WTC11 (cell line): ENCODE results near the gene REEP2. TPM values are rescaled to one million over a fixed set of nuclear protein-coding genes. Genes with fewer than 3 reads are reported as not detected.

Experiments used
- ATAC-seq: fragments of 200-7000 bp; cut with Tn5 transposase; 2 replicates; pipeline ENCODE4 v1.10.0; 2021; ENCODE audit warnings: mild to moderate bottlenecking, moderate library complexity
- CTCF ChIA-PET: fragments of 300-600 bp; sonication (Branson Sonifier 250); formaldehyde crosslinking; loops from one replicate; lab custom pipeline; 2021; ENCODE audit warnings: antibody characterized with exemption; lab: Charles Lee
- POLR2A ChIA-PET: fragments of 350-600 bp; sonication (Branson Sonifier 250); formaldehyde crosslinking; loops from one replicate; lab custom pipeline; 2021; ENCODE audit warnings: antibody characterized with exemption; lab: Charles Lee
- DNase-seq: peaks from one replicate; pipeline ENCODE4 v3.0.0; 2021; ENCODE audit warnings: low spot score
- H3K27ac Mint-ChIP-seq: 2 replicates; pipeline ENCODE4 v1.8.0; 2021; ENCODE audit warnings: mixed read lengths
- H3K27me3 Mint-ChIP-seq: 2 replicates; pipeline ENCODE4 v1.8.0; 2021; ENCODE audit warnings: low read depth, mild to moderate bottlenecking, moderate library complexity, mixed read lengths
- H3K36me3 Mint-ChIP-seq: 2 replicates; pipeline ENCODE4 v1.8.0; 2021; ENCODE audit warnings: mixed read lengths
- H3K4me1 Mint-ChIP-seq: 2 replicates; pipeline ENCODE4 v1.8.0; 2022; ENCODE audit warnings: mixed read lengths
- H3K4me3 Mint-ChIP-seq: 2 replicates; pipeline ENCODE4 v1.8.0; 2021; ENCODE audit warnings: mild to moderate bottlenecking, moderate library complexity, mixed read lengths
- H3K9me3 Mint-ChIP-seq: 2 replicates; pipeline ENCODE4 v1.8.0; 2021; ENCODE audit warnings: mixed read lengths
- CREM ChIP-seq: sonication (generic); formaldehyde crosslinking; IDR thresholded peaks from 2 replicates; pipeline ENCODE4 v1.8.1; 2022; ENCODE audit warnings: mild to moderate bottlenecking, missing genetic modification reagents, moderate library complexity
- GTF2I ChIP-seq: fragments of 250-450 bp; sonication (Bioruptor Pico); conservative IDR thresholded peaks from 2 replicates; pipeline ENCODE4 v1.4.0; 2021; ENCODE audit warnings: mild to moderate bottlenecking
- PRDM15 ChIP-seq: sonication (generic); formaldehyde crosslinking; IDR thresholded peaks from 2 replicates; pipeline ENCODE4 v1.8.0; 2022; ENCODE audit warnings: missing genetic modification reagents
- USF1 ChIP-seq: sonication (generic); formaldehyde crosslinking; IDR thresholded peaks from 2 replicates; pipeline ENCODE4 v1.8.0; 2022; ENCODE audit warnings: mild to moderate bottlenecking, missing genetic modification reagents
- ZNF423 ChIP-seq: fragments of 250-450 bp; sonication (Bioruptor Pico); IDR thresholded peaks from 2 replicates; pipeline ENCODE4 v2.1.2; 2022; ENCODE audit warnings: mild to moderate bottlenecking, moderate library complexity
- ZNF425 ChIP-seq: fragments of 250-450 bp; sonication (Bioruptor Pico); conservative IDR thresholded peaks from 2 replicates; pipeline ENCODE4 v1.9.0; 2021; ENCODE audit warnings: mild to moderate bottlenecking
- total RNA-seq: library from RNA; stranded (reverse); gene quantifications from 3 replicates; pipeline ENCODE4 v1.2.3, GENCODE V29; 2021
- TF ChIP-seq, protein P1 (sequence below): sonication (generic); formaldehyde crosslinking; IDR thresholded peaks from 2 replicates; pipeline ENCODE4 v1.8.1; 2023; ENCODE audit warnings: mild to moderate bottlenecking, missing genetic modification reagents
- TF ChIP-seq, protein P2 (sequence below): sonication (generic); formaldehyde crosslinking; conservative IDR thresholded peaks from 2 replicates; pipeline ENCODE4 v1.8.1; 2023; ENCODE audit warnings: mild to moderate bottlenecking, low read depth, missing genetic modification reagents, moderate library complexity
- TF ChIP-seq, protein P3 (sequence below): sonication (generic); formaldehyde crosslinking; IDR thresholded peaks from 2 replicates; pipeline ENCODE4 v1.8.1; 2023; ENCODE audit warnings: mild to moderate bottlenecking, moderate library complexity, missing genetic modification reagents
- TF ChIP-seq, protein P4 (sequence below): sonication (generic); formaldehyde crosslinking; IDR thresholded peaks from 2 replicates; pipeline ENCODE4 v1.8.1; 2022; ENCODE audit warnings: mild to moderate bottlenecking, missing genetic modification reagents, moderate library complexity, borderline replicate concordance
- TF ChIP-seq, protein P5 (sequence below): sonication (generic); formaldehyde crosslinking; IDR thresholded peaks from 2 replicates; pipeline ENCODE4 v1.8.1; 2022; ENCODE audit warnings: low read depth, missing genetic modification reagents, borderline replicate concordance

REEP2 gene
- total RNA-seq, 1 experiment from 2014 or later, result 51.1 TPM

DNA sequence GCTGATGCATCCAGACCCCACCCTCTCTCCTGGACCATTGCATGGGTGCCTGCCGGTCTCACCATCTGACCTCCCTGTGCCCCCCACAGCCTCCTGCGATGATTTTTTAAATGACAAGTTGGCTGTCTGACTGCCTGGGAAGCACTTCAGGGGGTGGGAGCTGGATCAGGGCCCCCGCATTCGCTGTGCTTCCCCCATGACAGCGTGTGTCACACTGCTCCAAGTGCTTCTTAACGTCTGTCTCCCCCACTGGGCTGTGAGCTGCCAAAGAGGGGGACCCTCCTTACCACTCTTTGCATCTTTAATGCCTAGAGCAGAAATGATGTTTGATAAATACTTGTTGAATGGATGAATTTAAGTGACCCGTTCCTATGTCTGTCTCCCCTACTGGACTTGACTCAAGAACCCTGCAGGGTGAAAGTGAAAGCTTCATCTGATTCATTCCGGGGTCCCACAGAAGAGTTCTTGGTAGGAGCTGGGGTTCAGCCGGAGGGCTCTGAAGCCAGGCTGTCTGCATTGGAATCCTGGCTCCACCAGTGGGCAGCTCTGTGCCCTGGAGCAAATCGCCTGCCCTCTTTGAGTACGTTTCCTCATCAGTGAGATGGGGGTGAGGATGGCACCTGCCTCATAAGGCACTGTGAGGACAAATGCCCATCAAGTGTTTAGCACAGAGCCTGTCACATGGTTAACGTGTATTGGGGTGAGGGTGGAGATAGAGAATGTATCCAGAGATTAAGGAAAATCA, 18.8 kb downstream of the REEP2 start:
- TF ChIP-seq PRDM15 (CRISPR knock-in tag), result no peak
- no peak for TF ChIP-seq ZNF423
- TF ChIP-seq, protein P1, sequence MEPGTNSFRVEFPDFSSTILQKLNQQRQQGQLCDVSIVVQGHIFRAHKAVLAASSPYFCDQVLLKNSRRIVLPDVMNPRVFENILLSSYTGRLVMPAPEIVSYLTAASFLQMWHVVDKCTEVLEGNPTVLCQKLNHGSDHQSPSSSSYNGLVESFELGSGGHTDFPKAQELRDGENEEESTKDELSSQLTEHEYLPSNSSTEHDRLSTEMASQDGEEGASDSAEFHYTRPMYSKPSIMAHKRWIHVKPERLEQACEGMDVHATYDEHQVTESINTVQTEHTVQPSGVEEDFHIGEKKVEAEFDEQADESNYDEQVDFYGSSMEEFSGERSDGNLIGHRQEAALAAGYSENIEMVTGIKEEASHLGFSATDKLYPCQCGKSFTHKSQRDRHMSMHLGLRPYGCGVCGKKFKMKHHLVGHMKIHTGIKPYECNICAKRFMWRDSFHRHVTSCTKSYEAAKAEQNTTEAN (CRISPR knock-in tag), result no peak
- TF ChIP-seq, protein P2, sequence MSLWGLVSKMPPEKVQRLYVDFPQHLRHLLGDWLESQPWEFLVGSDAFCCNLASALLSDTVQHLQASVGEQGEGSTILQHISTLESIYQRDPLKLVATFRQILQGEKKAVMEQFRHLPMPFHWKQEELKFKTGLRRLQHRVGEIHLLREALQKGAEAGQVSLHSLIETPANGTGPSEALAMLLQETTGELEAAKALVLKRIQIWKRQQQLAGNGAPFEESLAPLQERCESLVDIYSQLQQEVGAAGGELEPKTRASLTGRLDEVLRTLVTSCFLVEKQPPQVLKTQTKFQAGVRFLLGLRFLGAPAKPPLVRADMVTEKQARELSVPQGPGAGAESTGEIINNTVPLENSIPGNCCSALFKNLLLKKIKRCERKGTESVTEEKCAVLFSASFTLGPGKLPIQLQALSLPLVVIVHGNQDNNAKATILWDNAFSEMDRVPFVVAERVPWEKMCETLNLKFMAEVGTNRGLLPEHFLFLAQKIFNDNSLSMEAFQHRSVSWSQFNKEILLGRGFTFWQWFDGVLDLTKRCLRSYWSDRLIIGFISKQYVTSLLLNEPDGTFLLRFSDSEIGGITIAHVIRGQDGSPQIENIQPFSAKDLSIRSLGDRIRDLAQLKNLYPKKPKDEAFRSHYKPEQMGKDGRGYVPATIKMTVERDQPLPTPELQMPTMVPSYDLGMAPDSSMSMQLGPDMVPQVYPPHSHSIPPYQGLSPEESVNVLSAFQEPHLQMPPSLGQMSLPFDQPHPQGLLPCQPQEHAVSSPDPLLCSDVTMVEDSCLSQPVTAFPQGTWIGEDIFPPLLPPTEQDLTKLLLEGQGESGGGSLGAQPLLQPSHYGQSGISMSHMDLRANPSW (CRISPR knock-in tag), result no peak
- TF ChIP-seq USF1, result no peak
- no peak for TF ChIP-seq ZNF425
- ATAC-seq (no peak), DNase-seq (no peak)
- Mint-ChIP-seq H3K27me3 (no peaks in the 10 kb centered on the region; the same call in 1 of the 2 replicates), H3K27ac (no peak overlapping the region), H3K36me3 (no peaks in the 10 kb centered on the region), H3K4me3 (no peak overlapping the region), H3K4me1 (peaks cover 27% of the 10 kb centered on the region), H3K9me3 (no peaks in the 10 kb centered on the region)
- ChIA-PET CTCF (interaction anchor here (0.9 to 13.9 kb wide), 3 partner anchors 8 to 105 kb away, joined by 3 to 254 read pairs (median 106); partner anchors contain the start of gene KDM3B), POLR2A (no interaction called here)

DNA sequence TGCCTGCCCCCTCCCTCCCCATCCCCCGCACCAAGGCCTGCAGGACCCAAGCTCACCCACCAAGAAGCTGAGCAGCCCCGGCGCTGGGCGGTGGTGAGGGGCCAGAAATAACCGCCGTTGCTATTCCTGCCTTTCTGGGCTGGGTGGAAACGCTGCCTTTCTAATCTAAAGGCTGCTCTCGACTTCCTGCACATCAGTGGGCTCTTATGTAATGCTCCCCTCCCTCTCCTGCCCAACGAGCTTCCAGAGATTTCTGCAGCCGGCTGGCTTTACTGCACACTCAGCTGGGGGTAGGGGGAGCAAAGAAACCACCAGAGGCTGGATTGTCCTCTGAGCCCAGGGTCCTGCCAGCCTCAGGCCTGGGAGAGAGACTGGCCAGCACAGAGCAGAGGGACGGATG, 19.5 kb downstream of the REEP2 start:
- Mint-ChIP-seq H3K36me3 (no peaks in the 10 kb centered on the region), H3K27me3 (no peaks in the 10 kb centered on the region; the same call in 1 of the 2 replicates), H3K9me3 (no peaks in the 10 kb centered on the region), H3K4me1 (peaks cover 27% of the 10 kb centered on the region), H3K27ac (no peak overlapping the region), H3K4me3 (no peak overlapping the region)
- no peak for TF ChIP-seq CREM
- TF ChIP-seq, protein P3, sequence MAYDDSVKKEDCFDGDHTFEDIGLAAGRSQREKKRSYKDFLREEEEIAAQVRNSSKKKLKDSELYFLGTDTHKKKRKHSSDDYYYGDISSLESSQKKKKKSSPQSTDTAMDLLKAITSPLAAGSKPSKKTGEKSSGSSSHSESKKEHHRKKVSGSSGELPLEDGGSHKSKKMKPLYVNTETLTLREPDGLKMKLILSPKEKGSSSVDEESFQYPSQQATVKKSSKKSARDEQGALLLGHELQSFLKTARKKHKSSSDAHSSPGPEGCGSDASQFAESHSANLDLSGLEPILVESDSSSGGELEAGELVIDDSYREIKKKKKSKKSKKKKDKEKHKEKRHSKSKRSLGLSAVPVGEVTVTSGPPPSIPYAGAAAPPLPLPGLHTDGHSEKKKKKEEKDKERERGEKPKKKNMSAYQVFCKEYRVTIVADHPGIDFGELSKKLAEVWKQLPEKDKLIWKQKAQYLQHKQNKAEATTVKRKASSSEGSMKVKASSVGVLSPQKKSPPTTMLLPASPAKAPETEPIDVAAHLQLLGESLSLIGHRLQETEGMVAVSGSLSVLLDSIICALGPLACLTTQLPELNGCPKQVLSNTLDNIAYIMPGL (CRISPR knock-in tag), result no peak
- TF ChIP-seq USF1, result no peak
- TF ChIP-seq, protein P4, sequence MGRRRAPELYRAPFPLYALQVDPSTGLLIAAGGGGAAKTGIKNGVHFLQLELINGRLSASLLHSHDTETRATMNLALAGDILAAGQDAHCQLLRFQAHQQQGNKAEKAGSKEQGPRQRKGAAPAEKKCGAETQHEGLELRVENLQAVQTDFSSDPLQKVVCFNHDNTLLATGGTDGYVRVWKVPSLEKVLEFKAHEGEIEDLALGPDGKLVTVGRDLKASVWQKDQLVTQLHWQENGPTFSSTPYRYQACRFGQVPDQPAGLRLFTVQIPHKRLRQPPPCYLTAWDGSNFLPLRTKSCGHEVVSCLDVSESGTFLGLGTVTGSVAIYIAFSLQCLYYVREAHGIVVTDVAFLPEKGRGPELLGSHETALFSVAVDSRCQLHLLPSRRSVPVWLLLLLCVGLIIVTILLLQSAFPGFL (CRISPR knock-in tag), result no peak
- TF ChIP-seq GTF2I (CRISPR knock-in tag), result no peak
- TF ChIP-seq, protein P5, sequence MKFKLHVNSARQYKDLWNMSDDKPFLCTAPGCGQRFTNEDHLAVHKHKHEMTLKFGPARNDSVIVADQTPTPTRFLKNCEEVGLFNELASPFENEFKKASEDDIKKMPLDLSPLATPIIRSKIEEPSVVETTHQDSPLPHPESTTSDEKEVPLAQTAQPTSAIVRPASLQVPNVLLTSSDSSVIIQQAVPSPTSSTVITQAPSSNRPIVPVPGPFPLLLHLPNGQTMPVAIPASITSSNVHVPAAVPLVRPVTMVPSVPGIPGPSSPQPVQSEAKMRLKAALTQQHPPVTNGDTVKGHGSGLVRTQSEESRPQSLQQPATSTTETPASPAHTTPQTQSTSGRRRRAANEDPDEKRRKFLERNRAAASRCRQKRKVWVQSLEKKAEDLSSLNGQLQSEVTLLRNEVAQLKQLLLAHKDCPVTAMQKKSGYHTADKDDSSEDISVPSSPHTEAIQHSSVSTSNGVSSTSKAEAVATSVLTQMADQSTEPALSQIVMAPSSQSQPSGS, result no peak
- ChIA-PET POLR2A (no interaction called here), CTCF (interaction anchor here (0.9 to 13.9 kb wide), 3 partner anchors 8 to 106 kb away, joined by 3 to 254 read pairs (median 106); partner anchors contain the start of gene KDM3B)
- no peak for ATAC-seq
- no peak for DNase-seq
